Esophagus squamous epithelium (tissue), 4 donors: ENCODE results near the gene CAMSAP3.
"Not testable (repeated sequence)": the region's sequence is repeated elsewhere in the genome, so short reads cannot be mapped to it uniquely, and the experiment has no call there.

Experiments used
- CTCF ChIP-seq, 6 experiments: fragments of 450-650 bp in 4 of 6; fragments of 200-600 bp in 2 of 6; sonication (generic) in 2 of 6; IDR thresholded peaks; one replicate each; pipeline ENCODE4 v1.5.1; 2016 to 2019; ENCODE audit warnings: antibody characterized with exemption in 6 of 6, mild to moderate bottlenecking in 4 of 6, moderate library complexity in 4 of 6
- POLR2A ChIP-seq, 4 donors: fragments of 450-650 bp; IDR thresholded peaks; one replicate each; pipeline ENCODE4 v1.6.1; 2017; ENCODE audit warnings: antibody characterized with exemption in 4 of 4, mild to moderate bottlenecking in 4 of 4, moderate library complexity in 3 of 4

- TF ChIP-seq POLR2A, CTCF (IDR thresholded peaks at IDR 0.05): not testable (repeated sequence)
These were observed 18.2 kb upstream of the CAMSAP3 start for GRCh38 chr19:7577422-7577821.
